HEK293T (cell line): ENCODE results near the gene PRKAG2.

Source experiments
- CTCF ChIA-PET: fragments of 350-600 bp; formaldehyde crosslinking; extraction: SDS; loops from one replicate; lab custom pipeline; 2021; ENCODE audit warnings: antibody characterized with exemption, inconsistent platforms; lab: Yijun Ruan, JAX
- POLR2A ChIA-PET: fragments of 350-600 bp; formaldehyde crosslinking; extraction: SDS; loops from one replicate; lab custom pipeline; 2020; ENCODE audit warnings: antibody characterized with exemption, inconsistent platforms; lab: Yijun Ruan, JAX
- DNase-seq: peaks from one replicate; pipeline ENCODE4 v3.0.0; 2012; ENCODE audit warnings: mixed read lengths; ENCODE audit errors: extremely low spot score
- ARNT ChIP-seq: fragments of 450-650 bp; IDR thresholded peaks from 2 replicates; pipeline ENCODE4 v1.6.1; 2017; ENCODE audit warnings: mild to moderate bottlenecking
- BHLHE40 ChIP-seq: fragments of 450-650 bp; IDR thresholded peaks from 2 replicates; pipeline ENCODE4 v1.6.1; 2016; ENCODE audit warnings: mild to moderate bottlenecking, moderate library complexity, borderline replicate concordance
- CTBP1 ChIP-seq: fragments of 450-650 bp; IDR thresholded peaks from 2 replicates; pipeline ENCODE4 v1.6.1; 2016; ENCODE audit warnings: borderline replicate concordance
- ELF4 ChIP-seq: fragments of 450-650 bp; IDR thresholded peaks from 2 replicates; pipeline ENCODE4 v1.6.1; 2017; ENCODE audit warnings: antibody characterized with exemption
- FOXA1 ChIP-seq: fragments of 450-650 bp; IDR thresholded peaks from 2 replicates; pipeline ENCODE4 v1.6.1; 2016; ENCODE audit warnings: mild to moderate bottlenecking
- FOXK2 ChIP-seq: fragments of 450-650 bp; IDR thresholded peaks from 2 replicates; pipeline ENCODE4 v1.6.1; 2016; ENCODE audit warnings: mild to moderate bottlenecking
- FOXM1 ChIP-seq: fragments of 450-650 bp; IDR thresholded peaks from 2 replicates; pipeline ENCODE4 v1.6.1; 2017; ENCODE audit warnings: mild to moderate bottlenecking, borderline replicate concordance
- HDGF ChIP-seq: fragments of 450-650 bp; IDR thresholded peaks from 2 replicates; pipeline ENCODE4 v1.6.1; 2017; ENCODE audit warnings: antibody characterized with exemption, borderline replicate concordance
- L3MBTL2 ChIP-seq: fragments of 450-650 bp; conservative IDR thresholded peaks from 2 replicates; pipeline ENCODE4 v1.6.1; 2016; ENCODE audit warnings: mild to moderate bottlenecking
- LEF1 ChIP-seq: fragments of 450-650 bp; IDR thresholded peaks from 2 replicates; pipeline ENCODE4 v1.6.1; 2017; ENCODE audit warnings: mild to moderate bottlenecking, borderline replicate concordance
- NFRKB ChIP-seq: fragments of 450-650 bp; IDR thresholded peaks from 2 replicates; pipeline ENCODE4 v1.6.1; 2016; ENCODE audit warnings: mild to moderate bottlenecking, moderate library complexity
- SP1 ChIP-seq: fragments of 450-650 bp; IDR thresholded peaks from 2 replicates; pipeline ENCODE4 v1.6.1; 2017
- SUZ12 ChIP-seq: fragments of 450-650 bp; IDR thresholded peaks from 2 replicates; pipeline ENCODE4 v1.6.1; 2016; ENCODE audit warnings: mild to moderate bottlenecking
- TARDBP ChIP-seq: fragments of 450-650 bp; IDR thresholded peaks from 2 replicates; pipeline ENCODE4 v1.6.1; 2016
- ZNF384 ChIP-seq: fragments of 450-650 bp; IDR thresholded peaks from 2 replicates; pipeline ENCODE4 v1.6.1; 2016
- TF ChIP-seq, protein P1 (sequence below): fragments of 450-650 bp; IDR thresholded peaks from 2 replicates; pipeline ENCODE4 v1.6.1; 2016

The PRKAG2 gene

DNA sequence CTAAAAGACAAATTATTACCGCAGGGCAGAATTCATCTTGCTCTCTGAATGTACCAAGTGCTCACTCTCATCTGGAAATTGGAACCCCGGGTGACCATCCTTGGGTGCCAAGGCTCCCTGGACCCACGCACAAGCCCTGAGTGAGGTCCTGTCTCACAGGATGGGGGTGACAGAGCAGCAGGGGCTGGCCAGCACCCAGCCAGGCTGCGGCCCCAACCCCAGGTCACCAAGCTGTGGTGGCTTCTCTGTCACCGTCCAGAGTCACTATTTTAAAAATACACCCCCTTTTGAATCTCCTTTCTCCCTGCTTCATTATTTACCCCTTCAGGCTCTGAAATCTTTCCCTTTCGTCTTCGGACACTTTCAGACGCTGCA lies 148.6 kb downstream of the PRKAG2 start:
- POLR2A ChIA-PET: interaction anchor here (1.4 kb wide), 1 partner anchor 387 kb away, joined by 3 read pairs; the partner anchor contains the start of gene NUB1
- CTCF ChIA-PET: interaction anchor here (1.1 kb wide), 1 partner anchor 55 kb away, joined by 5 read pairs; no protein-coding TSS in a partner anchor
- DNase-seq: no peak
- TF ChIP-seq SP1: no peak
- TF ChIP-seq FOXM1: no peak
- TF ChIP-seq FOXA1: no peak
- TF ChIP-seq NFRKB: no peak
- no peak for TF ChIP-seq LEF1
- TF ChIP-seq BHLHE40: no peak
- TF ChIP-seq HDGF: no peak
- no peak for TF ChIP-seq ELF4
- no peak for TF ChIP-seq L3MBTL2
- no peak for TF ChIP-seq ARNT
- no peak for TF ChIP-seq CTBP1
- no peak for TF ChIP-seq TARDBP
- no peak for TF ChIP-seq SUZ12
- no peak for TF ChIP-seq FOXK2

DNA sequence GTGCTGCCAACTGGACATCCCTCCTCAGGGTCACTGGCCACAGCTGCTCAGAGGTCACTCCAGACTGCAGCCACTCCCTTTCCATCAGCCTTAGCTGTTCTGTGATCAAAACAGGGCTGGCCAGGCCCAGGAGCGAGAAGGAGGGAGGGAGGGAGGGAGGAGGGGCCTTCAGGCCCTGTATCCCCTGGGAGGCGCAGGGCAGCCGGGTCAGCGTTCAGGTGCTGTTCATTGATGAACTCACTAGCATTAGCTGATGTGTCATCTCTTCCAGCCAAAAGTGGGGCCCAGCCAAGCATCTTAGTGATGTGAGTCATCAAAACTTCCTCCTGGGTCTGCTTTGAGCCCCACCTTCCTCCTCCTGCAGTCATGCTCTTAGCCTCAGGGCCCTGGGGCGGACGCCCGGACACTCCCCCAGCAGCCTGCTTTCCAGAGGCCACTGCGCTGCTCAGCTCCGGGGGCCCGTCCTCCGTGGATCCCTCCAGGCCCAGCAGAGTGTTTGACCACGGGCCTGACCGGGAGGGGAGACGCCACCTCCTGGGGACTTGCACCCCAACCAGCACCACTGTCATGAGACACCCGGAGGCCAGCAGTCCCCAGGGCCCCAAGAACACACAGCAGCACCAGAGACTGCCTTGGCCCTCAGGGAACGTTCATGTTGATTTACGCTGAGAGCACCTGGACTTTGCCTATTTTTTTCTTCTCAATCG lies 149.2 kb downstream of the PRKAG2 start:
- DNase-seq: peak; percentile 44
- ChIA-PET POLR2A (interaction anchor here (1.4 kb wide), 1 partner anchor 386 kb away, joined by 3 read pairs; the partner anchor contains the start of gene NUB1), CTCF (interaction anchor here (0.8 to 2.0 kb wide), 3 partner anchors 9 to 108 kb away, joined by 3 to 8 read pairs (median 5); no protein-coding TSS in a partner anchor)
- TF ChIP-seq HDGF: no peak
- no peak for TF ChIP-seq L3MBTL2
- no peak for TF ChIP-seq FOXM1
- TF ChIP-seq SP1: no peak
- no peak for TF ChIP-seq BHLHE40
- no peak for TF ChIP-seq LEF1

DNA sequence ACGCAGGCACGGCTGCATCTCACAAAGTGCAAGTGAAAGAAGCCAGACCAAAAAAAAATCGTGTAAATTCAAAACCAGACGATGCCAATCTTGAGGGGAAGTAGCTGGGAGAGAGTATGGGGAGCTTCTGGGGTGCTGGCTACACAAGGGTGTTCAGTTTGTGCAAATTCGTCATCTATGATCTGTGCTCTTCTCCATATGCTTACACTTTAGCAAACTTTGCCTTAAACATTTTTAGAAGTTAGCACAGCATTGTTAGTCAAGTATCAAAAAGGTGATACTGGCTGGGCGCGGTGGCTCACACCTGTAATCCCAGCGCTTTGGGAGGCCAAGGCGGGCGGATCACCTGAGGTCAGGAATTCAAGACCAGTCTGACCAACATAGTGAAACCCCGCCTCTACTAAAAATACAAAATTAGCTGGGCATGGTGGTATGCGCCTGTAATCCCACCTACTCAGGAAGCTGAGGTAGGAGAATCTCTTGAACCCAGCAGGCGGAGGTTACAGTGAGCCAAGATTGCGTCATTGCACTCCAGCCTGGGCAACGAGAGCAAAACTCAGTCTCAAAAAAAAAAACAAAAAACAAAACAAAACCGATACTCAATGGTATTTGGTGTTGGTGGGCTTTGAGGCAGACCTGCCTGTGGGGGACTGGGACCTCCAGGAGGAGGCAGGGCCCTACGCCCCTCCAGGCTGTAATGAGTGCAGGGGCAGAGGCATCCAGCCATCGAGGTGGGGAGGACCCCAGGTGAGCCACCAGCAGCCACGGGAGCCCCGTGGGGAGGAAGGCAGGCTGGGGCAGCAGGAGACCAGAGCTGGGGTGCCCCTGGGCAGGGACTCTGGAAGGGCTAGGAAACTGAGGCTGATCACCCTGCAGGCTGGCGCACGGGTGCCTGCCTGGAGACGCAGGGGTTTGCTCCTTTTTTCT lies 150.0 kb downstream of the PRKAG2 start:
- no peak for DNase-seq
- TF ChIP-seq SP1 (no peak), ARNT (no peak), FOXK2 (no peak), SUZ12 (no peak), HDGF (no peak), CTBP1 (no peak), FOXM1 (no peak), LEF1 (no peak), L3MBTL2 (no peak), ELF4 (no peak)
- TF ChIP-seq, protein P1, sequence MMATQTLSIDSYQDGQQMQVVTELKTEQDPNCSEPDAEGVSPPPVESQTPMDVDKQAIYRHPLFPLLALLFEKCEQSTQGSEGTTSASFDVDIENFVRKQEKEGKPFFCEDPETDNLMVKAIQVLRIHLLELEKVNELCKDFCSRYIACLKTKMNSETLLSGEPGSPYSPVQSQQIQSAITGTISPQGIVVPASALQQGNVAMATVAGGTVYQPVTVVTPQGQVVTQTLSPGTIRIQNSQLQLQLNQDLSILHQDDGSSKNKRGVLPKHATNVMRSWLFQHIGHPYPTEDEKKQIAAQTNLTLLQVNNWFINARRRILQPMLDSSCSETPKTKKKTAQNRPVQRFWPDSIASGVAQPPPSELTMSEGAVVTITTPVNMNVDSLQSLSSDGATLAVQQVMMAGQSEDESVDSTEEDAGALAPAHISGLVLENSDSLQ: no peak
- ChIA-PET CTCF (interaction anchor here (0.8 to 2.0 kb wide), 3 partner anchors 10 to 107 kb away, joined by 3 to 8 read pairs (median 5); no protein-coding TSS in a partner anchor), POLR2A (no interaction called here)

DNA sequence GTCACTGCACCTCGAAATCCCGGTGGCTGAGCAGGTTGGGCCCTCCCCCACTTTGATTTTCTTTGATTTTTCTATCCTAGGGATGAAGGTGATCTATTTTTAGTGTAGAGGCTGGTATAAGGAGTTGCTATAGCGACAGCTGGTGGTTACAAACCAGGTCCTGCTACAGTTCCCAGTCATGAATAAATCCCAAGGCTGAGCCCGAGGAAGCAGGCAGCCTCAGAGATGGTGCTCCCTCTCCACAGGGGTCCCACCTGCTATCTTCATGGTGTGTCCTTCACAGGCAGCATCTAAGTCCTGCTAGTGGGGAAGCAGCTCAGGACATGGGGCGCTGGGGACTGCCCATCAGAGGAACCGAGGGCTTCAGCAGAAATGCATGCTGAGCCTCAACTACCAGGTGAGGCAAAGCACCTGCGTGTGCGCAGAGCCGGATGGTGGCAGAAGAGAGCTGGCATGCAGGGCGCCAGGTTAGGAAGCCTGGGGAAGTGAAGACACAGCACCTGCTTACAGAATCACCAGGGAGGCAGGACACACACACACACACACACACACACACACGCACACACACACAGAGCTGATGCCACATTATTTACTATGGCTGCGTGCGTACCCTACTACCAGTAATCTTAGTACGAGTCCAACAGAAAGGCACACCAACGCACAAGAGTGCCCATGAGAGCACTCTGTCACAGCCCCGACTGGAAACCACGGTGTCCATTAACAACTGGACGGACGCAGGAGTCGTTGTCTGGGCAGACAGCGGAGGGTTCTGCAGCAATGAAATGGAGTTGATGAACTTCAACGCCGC lies 150.9 kb downstream of the PRKAG2 start:
- ChIA-PET CTCF (interaction anchor here (2.0 kb wide), 1 partner anchor 10 kb away, joined by 8 read pairs; no protein-coding TSS in a partner anchor), POLR2A (no interaction called here)
- TF ChIP-seq NFRKB (no peak), SUZ12 (no peak), CTBP1 (no peak), ZNF384 (no peak), TARDBP (no peak), L3MBTL2 (no peak), FOXM1 (no peak), FOXA1 (no peak), SP1 (no peak)
- TF ChIP-seq, protein P1: no peak
- DNase-seq: no peak

DNA sequence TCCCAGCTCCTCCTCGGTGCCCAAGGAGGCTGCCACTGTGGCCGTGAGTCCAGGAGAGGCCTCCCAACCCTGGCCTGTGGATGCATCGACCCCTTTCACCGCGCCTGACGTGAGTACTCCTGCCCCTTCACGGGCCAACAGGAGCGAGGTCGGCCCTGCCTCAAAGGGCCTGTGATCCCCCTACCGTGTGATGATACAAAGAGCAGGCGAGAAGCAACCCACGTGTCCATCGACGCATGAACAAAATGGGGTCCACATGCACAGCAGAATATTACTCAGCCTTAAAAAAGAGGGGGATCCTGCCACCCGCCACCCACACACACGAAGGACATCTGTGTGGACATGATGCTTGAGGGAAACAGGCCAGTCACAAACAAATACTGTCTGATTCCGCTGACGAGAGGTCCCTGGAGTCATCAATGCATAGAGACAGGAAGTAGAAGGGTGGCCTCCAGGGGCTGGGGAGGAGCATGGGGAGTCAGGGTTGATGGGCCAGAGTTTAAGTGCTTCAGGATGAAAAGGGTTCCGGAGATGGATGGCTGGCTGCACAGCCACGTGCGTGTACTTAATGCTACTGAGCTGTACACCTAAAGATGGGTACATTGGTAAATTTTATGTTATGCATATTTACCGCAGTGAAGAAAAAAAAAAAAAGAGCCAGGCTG lies 151.9 kb downstream of the PRKAG2 start:
- CTCF ChIA-PET: no interaction called here
- POLR2A ChIA-PET: no interaction called here

More for the DNA sequence above, 151.9 kb downstream of the PRKAG2 start:
- no peak for DNase-seq
- no peak for TF ChIP-seq FOXA1
- no peak for TF ChIP-seq ARNT
- TF ChIP-seq, protein P1: no peak
- no peak for TF ChIP-seq NFRKB
- no peak for TF ChIP-seq SP1
